Activated naive CD8-positive, alpha-beta T cell treated with anti-CD3 and anti-CD28 coated beads, Interleukin-2, amount 50 U/mL, for 24 hours (primary cell): ENCODE results near the gene ANKFY1.
"Not testable (repeated sequence)": the region's sequence is repeated elsewhere in the genome, so short reads cannot be mapped to it uniquely, and the experiment has no call there.

Experiments
- ATAC-seq: fragments of 150-1000 bp; cut with Tn5 transposase; one replicate; pipeline ENCODE4 v1.10.0; 2021
- DNase-seq: peaks from one replicate; pipeline ENCODE4 v3.0.0; 2021
- H3K27ac Mint-ChIP-seq: one replicate; pipeline ENCODE4 v1.8.0; 2021; ENCODE audit warnings: mild to moderate bottlenecking, mixed read lengths
- H3K27me3 Mint-ChIP-seq: one replicate; pipeline ENCODE4 v1.8.0; 2021; ENCODE audit warnings: mixed read lengths
- H3K36me3 Mint-ChIP-seq: one replicate; pipeline ENCODE4 v1.8.0; 2021; ENCODE audit warnings: low read depth, mixed read lengths
- H3K4me1 Mint-ChIP-seq: one replicate; pipeline ENCODE4 v1.8.0; 2021; ENCODE audit warnings: mixed read lengths
- H3K4me3 Mint-ChIP-seq: one replicate; pipeline ENCODE4 v1.8.0; 2021; ENCODE audit warnings: mild to moderate bottlenecking, moderate library complexity, mixed read lengths
- H3K9me3 Mint-ChIP-seq: one replicate; pipeline ENCODE4 v1.8.0; 2021; ENCODE audit warnings: mixed read lengths

Gene ANKFY1

GRCh38 chr17:4215882-4216570, 47.8 kb downstream of the ANKFY1 start:
- Mint-ChIP-seq H3K27me3 (no peaks in the 10 kb centered on the region), H3K4me1 (peaks cover 7% of the 10 kb centered on the region), H3K36me3 (peaks cover 14% of the 10 kb centered on the region), H3K27ac (no peak overlapping the region), H3K4me3 (no peak overlapping the region), H3K9me3 (no peaks in the 10 kb centered on the region)
- DNase-seq (no peak), ATAC-seq (no peak)

- H3K27ac Mint-ChIP-seq = no peak overlapping the region
- H3K9me3 Mint-ChIP-seq = no peaks in the 10 kb centered on the region
- peaks cover 24% of the 10 kb centered on the region for H3K36me3 Mint-ChIP-seq
- ATAC-seq = no peak
- no peaks in the 10 kb centered on the region for H3K27me3 Mint-ChIP-seq
- peaks cover 7% of the 10 kb centered on the region for H3K4me1 Mint-ChIP-seq
- H3K4me3 Mint-ChIP-seq = no peak overlapping the region
- DNase-seq = no peak
Measured at GRCh38 chr17:4214157-4214556, 49.6 kb downstream of the ANKFY1 start.

GRCh38 chr17:4209611-4210010, 54.2 kb downstream of the ANKFY1 start:
- no peak overlapping the region for H3K4me3 Mint-ChIP-seq
- no peaks in the 10 kb centered on the region for H3K9me3 Mint-ChIP-seq
- H3K36me3 Mint-ChIP-seq = peaks cover 54% of the 10 kb centered on the region
- no peak overlapping the region for H3K27ac Mint-ChIP-seq
- H3K27me3 Mint-ChIP-seq = no peaks in the 10 kb centered on the region
- H3K4me1 Mint-ChIP-seq = peaks cover 19% of the 10 kb centered on the region
- ATAC-seq (no peak), DNase-seq (no peak)

GRCh38 chr17:4208238-4208637, 55.5 kb downstream of the ANKFY1 start:
- Mint-ChIP-seq H3K27ac (no peak overlapping the region), H3K9me3 (no peaks in the 10 kb centered on the region), H3K27me3 (no peaks in the 10 kb centered on the region), H3K36me3 (peaks cover 54% of the 10 kb centered on the region), H3K4me3 (no peak overlapping the region), H3K4me1 (peaks cover 27% of the 10 kb centered on the region)
- DNase-seq (no peak), ATAC-seq (no peak)

- Mint-ChIP-seq H3K4me3 (no peak overlapping the region), H3K27ac (peak overlapping the region; percentile 24), H3K9me3 (no peaks in the 10 kb centered on the region), H3K36me3 (peaks cover 56% of the 10 kb centered on the region), H3K27me3 (no peaks in the 10 kb centered on the region), H3K4me1 (peaks cover 27% of the 10 kb centered on the region)
- ATAC-seq (no peak), DNase-seq (no peak)
Measured at GRCh38 chr17:4206962-4207361, 56.8 kb downstream of the ANKFY1 start.

- H3K27me3 Mint-ChIP-seq = no peaks in the 10 kb centered on the region
- H3K36me3 Mint-ChIP-seq = peaks cover 59% of the 10 kb centered on the region
- H3K4me3 Mint-ChIP-seq = no peak overlapping the region
- H3K4me1 Mint-ChIP-seq = peaks cover 27% of the 10 kb centered on the region
- peak overlapping the region; percentile 29 for H3K27ac Mint-ChIP-seq
- DNase-seq (no peak), ATAC-seq (no peak)
- H3K9me3 Mint-ChIP-seq = no peaks in the 10 kb centered on the region
Measured at GRCh38 chr17:4205917-4206316, 57.9 kb downstream of the ANKFY1 start.

GRCh38 chr17:4204710-4205173, 59.0 kb downstream of the ANKFY1 start:
- peak overlapping the region; percentile 45 for H3K27ac Mint-ChIP-seq
- DNase-seq (no peak), ATAC-seq (peak; percentile 79)
- no peak overlapping the region for H3K4me3 Mint-ChIP-seq
- peaks cover 54% of the 10 kb centered on the region for H3K36me3 Mint-ChIP-seq
- no peaks in the 10 kb centered on the region for H3K27me3 Mint-ChIP-seq
- peaks cover 27% of the 10 kb centered on the region for H3K4me1 Mint-ChIP-seq
- H3K9me3 Mint-ChIP-seq = no peaks in the 10 kb centered on the region

GRCh38 chr17:4204190-4204589, 59.6 kb downstream of the ANKFY1 start:
- no peak for DNase-seq
- Mint-ChIP-seq H3K27ac (peak overlapping the region; percentile 19), H3K4me3 (no peak overlapping the region), H3K9me3 (no peaks in the 10 kb centered on the region), H3K27me3 (no peaks in the 10 kb centered on the region), H3K36me3 (peaks cover 51% of the 10 kb centered on the region), H3K4me1 (peaks cover 27% of the 10 kb centered on the region)
- no peak for ATAC-seq

- H3K9me3 Mint-ChIP-seq = no peaks in the 10 kb centered on the region
- H3K4me1 Mint-ChIP-seq = peaks cover 14% of the 10 kb centered on the region
- no peak overlapping the region for H3K27ac Mint-ChIP-seq
- no peaks in the 10 kb centered on the region for H3K27me3 Mint-ChIP-seq
- ATAC-seq = no peak
- peaks cover 40% of the 10 kb centered on the region for H3K36me3 Mint-ChIP-seq
- DNase-seq = no peak
- H3K4me3 Mint-ChIP-seq = no peak overlapping the region
Measured at GRCh38 chr17:4201226-4201625, 62.6 kb downstream of the ANKFY1 start.

- H3K27me3 Mint-ChIP-seq = no peaks in the 10 kb centered on the region
- no peak overlapping the region for H3K4me3 Mint-ChIP-seq
- no peaks in the 10 kb centered on the region for H3K9me3 Mint-ChIP-seq
- DNase-seq (peak; percentile 15), ATAC-seq (no peak)
- no peak overlapping the region for H3K27ac Mint-ChIP-seq
- peaks cover 12% of the 10 kb centered on the region for H3K4me1 Mint-ChIP-seq
- peaks cover 41% of the 10 kb centered on the region for H3K36me3 Mint-ChIP-seq
Measured at GRCh38 chr17:4199818-4200402, 63.9 kb downstream of the ANKFY1 start.

GRCh38 chr17:4198995-4199394, 64.8 kb downstream of the ANKFY1 start:
- Mint-ChIP-seq H3K27ac (no peak overlapping the region), H3K36me3 (peaks cover 41% of the 10 kb centered on the region), H3K4me1 (peaks cover 3% of the 10 kb centered on the region), H3K27me3 (no peaks in the 10 kb centered on the region), H3K4me3 (no peak overlapping the region), H3K9me3 (no peaks in the 10 kb centered on the region)
- no peak for ATAC-seq
- DNase-seq = no peak

GRCh38 chr17:4195306-4195705, 68.5 kb downstream of the ANKFY1 start:
- Mint-ChIP-seq H3K27me3 (no peaks in the 10 kb centered on the region), H3K4me3 (no peak overlapping the region), H3K9me3 (no peaks in the 10 kb centered on the region), H3K36me3 (peaks cover 33% of the 10 kb centered on the region), H3K27ac (no peak overlapping the region), H3K4me1 (peaks cover 2% of the 10 kb centered on the region)
- DNase-seq (no peak), ATAC-seq (no peak)

- H3K27ac Mint-ChIP-seq = no peak overlapping the region
Measured at GRCh38 chr17:4194796-4195195, 69.0 kb downstream of the ANKFY1 start.

GRCh38 chr17:4190791-4191190, 73.0 kb downstream of the ANKFY1 start:
- not testable (repeated sequence) for ATAC-seq, H3K4me3 Mint-ChIP-seq, H3K27me3 Mint-ChIP-seq, H3K4me1 Mint-ChIP-seq, H3K27ac Mint-ChIP-seq, DNase-seq, H3K9me3 Mint-ChIP-seq
- peaks cover 28% of the 10 kb centered on the region for H3K36me3 Mint-ChIP-seq

More at GRCh38 chr17:4194796-4195195, 69.0 kb downstream of the ANKFY1 start:
- Mint-ChIP-seq H3K9me3 (no peaks in the 10 kb centered on the region), H3K4me3 (no peak overlapping the region), H3K4me1 (peaks cover 2% of the 10 kb centered on the region), H3K27me3 (no peaks in the 10 kb centered on the region), H3K36me3 (peaks cover 33% of the 10 kb centered on the region)
- DNase-seq = no peak
- ATAC-seq = no peak

- no peak for ATAC-seq
- Mint-ChIP-seq H3K27ac (peak overlapping the region; percentile 47), H3K4me3 (no peak overlapping the region), H3K36me3 (peaks cover 14% of the 10 kb centered on the region), H3K9me3 (no peaks in the 10 kb centered on the region), H3K27me3 (no peaks in the 10 kb centered on the region), H3K4me1 (peaks cover 4% of the 10 kb centered on the region)
- no peak for DNase-seq
Measured at GRCh38 chr17:4189280-4189679, 74.5 kb downstream of the ANKFY1 start.
